ENCODE results near the gene ATP6V0C. TPM values are rescaled to one million over a fixed set of nuclear protein-coding genes. Genes with fewer than 3 reads are reported as not detected.

ATP6V0C gene
- total RNA-seq, 2 donors from 2014 or later, result 94.4 to 127 TPM

DNA sequence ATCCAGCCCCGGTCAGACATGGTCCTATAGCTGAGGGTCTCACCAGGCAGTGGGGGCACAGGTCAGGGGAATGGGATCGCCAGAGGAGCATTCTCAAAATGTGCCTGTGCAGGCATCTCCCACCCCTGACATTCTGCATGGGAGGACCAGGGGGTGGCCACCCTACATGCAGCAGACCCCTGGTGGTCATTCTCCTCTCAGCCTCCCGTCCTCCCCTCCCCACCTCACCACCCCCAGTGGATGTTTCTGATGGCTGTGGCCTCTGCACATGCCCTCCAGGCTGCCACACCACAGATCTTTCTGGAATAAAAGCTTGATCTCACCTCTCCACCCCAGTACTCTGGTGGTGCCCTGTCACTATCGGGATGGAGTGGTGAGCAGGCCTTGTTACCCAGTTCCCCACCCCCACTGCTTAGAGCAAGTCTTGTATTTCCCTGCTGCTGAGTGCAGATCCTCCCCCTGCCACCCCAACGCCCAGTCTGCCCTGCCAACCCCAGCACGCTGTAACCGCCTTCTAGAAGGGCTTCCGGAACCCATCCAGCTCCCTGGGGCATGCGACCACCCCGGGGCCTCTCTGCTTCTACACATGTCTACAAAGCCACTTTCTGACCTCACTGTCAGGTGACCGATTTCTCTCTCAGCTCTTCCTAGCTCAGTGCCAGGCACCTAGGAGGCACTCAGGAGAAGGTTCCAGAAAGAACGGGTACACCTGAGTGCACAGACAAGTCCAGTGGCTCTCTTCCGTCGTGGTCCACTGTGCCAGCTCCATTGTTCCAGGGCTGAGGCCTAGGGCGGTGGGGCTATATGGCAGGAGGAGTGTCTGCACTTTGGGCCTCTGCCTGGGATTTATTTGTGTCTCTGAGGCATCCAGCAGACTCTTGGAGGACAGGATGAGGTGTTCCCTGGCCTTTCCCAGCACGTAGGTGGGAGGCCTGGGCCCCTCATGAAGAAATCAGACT, 29.5 kb upstream of the ATP6V0C start:
- DNase-seq (ENCODE audit: low spot score in 2 of 2), result no peak

DNA sequence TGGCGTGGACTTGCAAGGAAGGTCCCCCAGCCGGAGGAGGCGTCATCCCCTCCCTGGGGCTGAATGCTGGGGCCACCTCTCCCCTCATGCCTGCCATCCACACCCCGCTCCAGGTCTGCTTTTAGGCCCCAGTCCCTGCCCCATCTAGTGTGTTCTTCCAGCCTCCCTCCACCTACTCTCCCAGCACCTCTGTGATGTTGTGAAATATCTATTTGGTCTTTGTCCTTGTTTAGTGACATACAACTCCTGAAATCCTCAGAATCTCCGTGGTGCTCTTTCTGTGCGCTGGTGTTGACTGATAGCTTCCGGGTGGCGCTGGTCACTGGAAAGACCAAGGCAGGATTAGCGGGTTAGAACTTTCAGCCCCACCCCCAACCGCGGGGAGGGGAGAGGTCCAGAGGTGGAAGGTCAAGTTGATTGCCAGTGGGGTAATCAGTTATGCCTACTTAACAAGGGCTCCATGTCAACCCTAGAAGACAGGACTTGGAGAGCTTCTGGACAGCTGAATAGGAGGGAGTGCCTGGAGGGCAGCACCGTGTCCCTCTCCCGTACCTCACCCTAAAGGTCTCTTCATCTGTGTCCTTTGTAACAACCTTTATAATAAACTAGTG, 28.7 kb upstream of the ATP6V0C start:
- peak overlapping the region; percentile 37 to 85 for H3K27ac Mint-ChIP-seq

More for the DNA sequence above, 29.5 kb upstream of the ATP6V0C start:
- no peak for ATAC-seq
- no peaks in the 10 kb centered on the region for H3K36me3 Mint-ChIP-seq
- H3K9me3 Mint-ChIP-seq, result no peaks in the 10 kb centered on the region
- peak overlapping the region; percentile 71 to 85 for H3K27ac Mint-ChIP-seq

DNA sequence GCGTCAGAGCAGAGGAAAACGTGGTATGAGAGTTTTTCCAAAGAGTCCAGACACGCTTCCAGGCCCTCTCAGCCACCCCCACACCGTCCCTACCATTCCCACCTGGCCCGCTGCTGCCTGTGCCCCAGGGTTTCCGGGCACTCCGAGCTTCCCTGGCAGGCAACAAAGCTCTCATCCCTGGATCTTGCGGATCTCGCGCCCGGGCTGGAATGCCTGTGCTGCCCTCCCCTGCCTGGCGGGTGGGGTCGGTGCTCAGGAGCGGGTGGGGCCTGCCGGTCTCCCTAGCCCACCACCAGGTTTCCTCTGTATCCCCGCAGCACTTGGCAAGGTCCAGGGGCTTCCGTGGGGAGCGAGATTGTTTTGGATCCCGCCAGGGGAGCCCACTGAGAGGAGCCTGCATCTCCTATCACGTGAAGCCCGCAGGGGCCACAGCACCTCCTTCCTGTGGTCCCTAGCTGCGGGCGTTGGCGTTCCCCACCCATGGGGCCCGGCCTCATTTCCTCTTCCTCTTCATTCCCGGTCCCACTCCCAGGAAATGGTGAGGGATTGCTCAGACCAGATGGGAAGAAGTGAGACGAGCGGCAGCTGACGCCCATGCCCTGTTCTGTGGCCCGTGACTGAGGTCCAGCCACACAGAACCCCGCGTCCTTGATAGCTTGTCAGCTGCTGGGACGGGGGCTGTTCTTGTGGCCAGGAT, 27.8 kb upstream of the ATP6V0C start:
- Mint-ChIP-seq H3K9me3 (no peaks in the 10 kb centered on the region), H3K36me3 (no peaks in the 10 kb centered on the region), H3K27ac (peak overlapping the region in 1 of 2 donors; percentile 26)
- no peak for DNase-seq (ENCODE audit: low spot score in 2 of 2)
- ATAC-seq, result no peak

More for the DNA sequence above, 28.7 kb upstream of the ATP6V0C start:
- DNase-seq (ENCODE audit: low spot score in 2 of 2) (no peak), ATAC-seq (no peak)
- H3K36me3 Mint-ChIP-seq, result no peaks in the 10 kb centered on the region
- H3K9me3 Mint-ChIP-seq, result no peaks in the 10 kb centered on the region

DNA sequence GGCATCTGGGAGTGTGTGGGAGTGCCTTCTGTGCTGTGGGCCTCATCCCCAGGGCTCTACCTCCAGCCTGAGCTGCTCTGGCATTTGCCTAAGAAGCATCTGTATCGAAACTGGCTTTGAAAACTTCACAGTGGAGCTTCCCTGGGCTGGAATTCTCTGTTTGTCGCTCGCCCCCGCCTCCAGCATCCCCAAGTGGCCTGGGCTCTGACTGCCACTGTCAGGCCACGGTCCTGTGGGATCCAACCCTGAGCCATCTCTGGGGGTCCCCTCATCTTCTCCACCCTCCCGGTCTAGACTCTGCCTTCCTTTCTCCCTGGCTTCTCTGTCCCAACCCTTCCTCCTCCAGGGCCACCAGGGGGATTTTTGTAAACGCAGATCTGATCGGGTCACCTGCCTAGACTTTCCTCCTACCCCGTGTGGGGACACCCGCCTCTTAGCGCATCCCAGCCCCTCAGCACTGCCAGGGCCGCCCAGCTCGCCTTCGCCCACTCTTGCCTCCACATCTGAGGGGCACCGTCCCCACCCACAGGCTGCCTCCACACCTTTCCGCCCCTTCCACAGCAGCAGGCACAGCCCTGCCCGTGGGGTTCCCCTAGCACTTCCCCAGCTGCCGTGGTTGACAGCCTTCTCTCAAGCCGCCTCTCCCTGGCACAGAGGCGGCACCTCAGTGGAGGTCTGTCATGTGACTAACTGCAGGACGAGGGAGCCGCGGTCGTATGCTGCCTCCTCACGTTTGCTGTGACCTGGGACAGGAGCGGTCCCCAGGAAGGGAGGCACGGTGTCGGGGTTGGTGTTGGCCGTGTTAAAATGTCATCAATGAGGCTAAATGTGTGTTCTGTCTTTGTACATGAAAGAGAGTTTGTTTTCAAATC, 26.9 kb upstream of the ATP6V0C start:
- no peaks in the 10 kb centered on the region for H3K9me3 Mint-ChIP-seq
- H3K27ac Mint-ChIP-seq, result peak overlapping the region; percentile 26 to 89
- peak; percentile 64 to 79 for DNase-seq (ENCODE audit: low spot score in 2 of 2)
- no peaks in the 10 kb centered on the region for H3K36me3 Mint-ChIP-seq
- ATAC-seq, result peak; percentile 96 to 98

DNA sequence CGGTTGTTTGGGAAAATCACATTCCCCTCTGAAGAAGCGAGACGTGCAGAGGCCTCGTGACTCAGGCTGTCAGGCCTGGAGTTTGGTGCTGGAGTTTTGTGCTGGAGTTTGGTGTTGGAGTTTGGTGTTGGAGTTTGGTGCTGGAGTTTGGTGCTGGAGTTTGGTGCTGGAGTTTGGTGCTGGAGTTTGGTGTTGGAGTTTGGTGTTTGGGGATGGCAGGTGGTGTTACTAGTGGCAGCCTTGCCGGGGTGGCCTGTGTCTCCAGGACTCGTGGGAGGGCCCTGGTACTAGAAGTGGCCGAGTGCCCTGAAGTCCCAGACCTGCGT, 26.3 kb upstream of the ATP6V0C start:
- Mint-ChIP-seq H3K27ac (peak overlapping the region; percentile 26 to 89), H3K9me3 (no peaks in the 10 kb centered on the region), H3K36me3 (no peaks in the 10 kb centered on the region)
- DNase-seq (ENCODE audit: low spot score in 2 of 2), result no peak
- ATAC-seq, result no peak

DNA sequence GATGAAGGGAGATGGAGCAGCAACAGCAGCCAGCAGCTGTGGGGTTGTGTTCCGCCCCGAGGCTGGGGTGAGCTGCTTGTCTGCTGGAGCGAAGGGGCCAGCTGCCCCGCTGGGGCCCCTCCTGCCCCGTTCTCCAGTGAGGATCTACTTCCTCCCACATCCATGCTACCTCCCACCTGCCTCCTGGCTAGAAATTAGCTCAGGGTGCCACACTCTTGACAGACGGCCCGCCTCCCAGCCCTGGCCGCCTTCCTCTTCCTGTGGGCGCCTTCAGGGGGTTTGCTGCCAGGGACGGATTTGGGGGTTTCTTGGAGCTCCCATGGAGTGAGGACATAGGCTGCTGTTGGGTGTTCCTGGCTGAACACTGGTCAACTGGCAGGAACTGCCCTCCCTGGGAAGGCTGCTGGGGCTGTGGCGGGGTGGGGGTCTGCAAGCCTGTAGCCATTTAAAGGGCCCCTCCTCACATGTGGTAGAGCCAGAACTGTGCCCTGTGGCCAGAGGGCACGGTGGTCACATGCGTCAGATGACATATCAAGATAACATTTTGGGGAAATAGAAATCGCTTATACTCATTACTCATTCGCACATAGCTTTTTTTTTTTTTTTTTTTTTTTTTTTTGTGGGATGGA, 25.7 kb upstream of the ATP6V0C start:
- DNase-seq (ENCODE audit: low spot score in 2 of 2) (no peak), ATAC-seq (no peak)
- Mint-ChIP-seq H3K9me3 (no peaks in the 10 kb centered on the region), H3K27ac (peak overlapping the region in 1 of 2 donors; percentile 26), H3K36me3 (no peaks in the 10 kb centered on the region)

DNA sequence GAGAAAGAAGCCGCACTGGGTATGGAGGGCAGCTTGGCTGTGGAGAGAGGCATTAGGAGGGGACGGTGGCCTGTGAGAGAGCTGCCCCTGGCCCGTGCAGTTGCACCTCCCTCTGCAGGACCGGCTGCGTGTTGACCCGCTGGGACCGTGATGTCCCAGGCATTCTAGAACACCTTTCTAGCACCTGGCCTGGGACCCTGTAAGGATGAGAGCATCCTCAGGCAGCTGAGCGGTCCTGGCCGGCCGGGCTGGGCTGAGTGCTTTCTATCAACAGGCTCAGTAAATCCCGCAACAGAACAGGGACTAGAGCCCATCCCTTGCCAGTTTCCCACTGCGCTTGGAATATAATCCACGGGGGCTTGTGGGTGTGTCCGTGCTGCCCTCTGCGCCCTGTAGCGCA, 24.2 kb upstream of the ATP6V0C start:
- Mint-ChIP-seq H3K27ac (no peak overlapping the region), H3K9me3 (no peaks in the 10 kb centered on the region), H3K36me3 (no peaks in the 10 kb centered on the region)
- ATAC-seq, result no peak
- DNase-seq (ENCODE audit: low spot score in 2 of 2), result no peak

DNA sequence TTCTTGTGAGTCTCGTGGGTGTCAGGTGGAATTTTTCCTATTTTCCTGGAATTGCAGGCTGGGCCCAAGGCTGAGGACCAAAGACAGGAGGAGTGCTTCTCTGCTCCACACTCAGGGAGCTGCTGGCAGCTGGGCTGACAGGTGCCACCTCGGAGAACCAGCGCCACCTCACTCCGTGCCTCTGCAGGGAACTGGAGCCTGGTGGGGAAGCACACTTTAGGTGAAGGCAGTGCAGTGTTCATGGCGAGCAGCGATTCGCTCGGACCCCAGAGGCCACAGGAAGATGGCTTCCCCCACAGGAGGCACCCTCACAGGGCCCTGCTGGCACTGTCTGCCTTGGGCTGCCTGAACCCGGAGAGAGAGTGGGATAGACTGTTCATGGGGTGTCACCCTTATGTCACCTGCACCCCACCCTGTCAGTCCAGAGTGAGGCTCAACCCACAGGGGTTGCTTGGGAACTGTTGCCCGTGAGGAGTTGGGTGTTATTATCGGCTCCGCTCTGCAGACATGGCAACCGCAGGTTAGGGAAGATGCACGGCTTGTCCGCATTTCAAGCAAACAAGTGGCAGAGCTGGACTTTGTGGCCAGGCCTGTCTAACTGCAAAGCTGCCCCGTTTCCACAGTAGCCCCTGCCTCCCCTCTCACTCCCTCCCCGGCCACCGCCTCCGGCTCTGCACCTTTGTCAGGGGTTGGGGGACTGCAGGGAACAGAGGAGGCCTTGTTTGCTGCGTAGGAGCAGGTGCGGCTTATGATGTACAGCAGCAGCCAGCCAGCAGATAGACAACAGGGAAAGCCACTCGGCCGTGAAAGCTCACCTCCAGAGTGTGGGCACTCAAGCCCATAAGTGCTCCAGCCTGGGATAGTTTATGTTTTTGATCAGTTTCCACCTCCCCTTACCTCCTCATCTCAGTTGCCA, 23.3 kb upstream of the ATP6V0C start:
- Mint-ChIP-seq H3K27ac (no peak overlapping the region), H3K36me3 (no peaks in the 10 kb centered on the region), H3K9me3 (no peaks in the 10 kb centered on the region)
- ATAC-seq, result no peak
- no peak for DNase-seq (ENCODE audit: low spot score in 2 of 2)

DNA sequence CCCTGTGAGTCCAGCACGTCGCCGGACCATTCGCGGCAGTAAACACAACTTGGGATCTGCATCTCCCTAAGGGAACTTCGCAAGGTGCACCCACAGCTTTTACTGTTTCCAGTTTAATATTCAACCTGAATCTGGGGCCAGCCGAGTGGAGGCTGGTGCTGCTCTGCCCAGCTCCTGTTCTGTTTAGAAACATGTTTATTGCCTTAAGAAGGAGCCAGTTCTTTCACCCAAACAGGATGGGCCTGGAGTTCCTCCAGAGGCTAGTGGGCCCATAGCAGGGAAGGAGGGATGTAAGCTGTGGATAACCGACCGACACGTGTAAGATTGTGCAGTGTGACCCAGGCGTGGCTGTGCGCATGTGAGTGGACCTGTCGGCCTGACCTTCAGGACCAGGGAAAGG, 21.5 kb upstream of the ATP6V0C start:
- Mint-ChIP-seq H3K27ac (peak overlapping the region in 1 of 2 donors; percentile 36), H3K9me3 (no peaks in the 10 kb centered on the region), H3K36me3 (no peaks in the 10 kb centered on the region)
- ATAC-seq, result no peak
- DNase-seq (ENCODE audit: low spot score in 2 of 2), result no peak

DNA sequence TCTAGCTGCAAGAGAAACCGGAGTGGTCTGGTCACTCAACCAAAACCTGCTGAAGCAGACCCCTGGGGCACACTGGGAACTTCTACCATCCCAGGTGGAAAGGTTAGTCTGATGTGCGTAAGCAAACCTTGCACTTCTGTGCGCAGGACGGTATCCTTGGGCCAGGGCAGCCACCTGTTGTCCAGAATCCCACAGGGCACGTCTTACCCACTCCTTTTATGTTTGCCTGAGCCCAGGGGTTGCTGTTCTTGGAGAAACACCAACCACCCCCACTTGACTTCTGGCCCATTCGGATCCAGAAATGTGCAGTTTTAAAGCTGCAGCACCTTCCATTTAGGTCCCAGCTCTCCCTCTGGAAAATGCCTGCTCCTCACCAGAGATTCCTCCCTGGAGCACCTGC, 20.1 kb upstream of the ATP6V0C start:
- ATAC-seq (no peak), DNase-seq (ENCODE audit: low spot score in 2 of 2) (no peak)
- H3K27ac Mint-ChIP-seq, result no peak overlapping the region
- no peaks in the 10 kb centered on the region for H3K36me3 Mint-ChIP-seq
- no peaks in the 10 kb centered on the region for H3K9me3 Mint-ChIP-seq

DNA sequence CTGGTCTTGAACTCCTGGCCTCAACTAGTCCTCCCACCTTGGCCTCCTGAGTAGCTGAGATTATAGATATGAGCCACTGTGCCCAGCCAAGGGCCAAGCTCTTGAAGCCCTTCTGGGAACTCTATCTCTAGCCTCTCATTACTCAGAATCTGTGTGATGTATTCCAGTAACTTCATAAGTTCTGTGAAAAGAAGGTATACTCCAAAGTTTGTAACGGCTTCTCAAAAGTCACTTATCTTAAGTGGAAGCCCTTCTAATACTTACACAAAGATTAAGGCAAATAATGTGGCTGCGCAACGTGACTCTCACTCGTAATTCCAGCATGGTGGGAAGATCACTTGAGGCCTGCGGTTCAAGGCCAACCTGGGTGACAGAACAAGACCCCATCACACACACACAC, 19.1 kb upstream of the ATP6V0C start:
- ATAC-seq, result no peak
- DNase-seq (ENCODE audit: low spot score in 2 of 2), result no peak
- no peaks in the 10 kb centered on the region for H3K9me3 Mint-ChIP-seq
- H3K36me3 Mint-ChIP-seq, result no peaks in the 10 kb centered on the region
- H3K27ac Mint-ChIP-seq, result no peak overlapping the region

DNA sequence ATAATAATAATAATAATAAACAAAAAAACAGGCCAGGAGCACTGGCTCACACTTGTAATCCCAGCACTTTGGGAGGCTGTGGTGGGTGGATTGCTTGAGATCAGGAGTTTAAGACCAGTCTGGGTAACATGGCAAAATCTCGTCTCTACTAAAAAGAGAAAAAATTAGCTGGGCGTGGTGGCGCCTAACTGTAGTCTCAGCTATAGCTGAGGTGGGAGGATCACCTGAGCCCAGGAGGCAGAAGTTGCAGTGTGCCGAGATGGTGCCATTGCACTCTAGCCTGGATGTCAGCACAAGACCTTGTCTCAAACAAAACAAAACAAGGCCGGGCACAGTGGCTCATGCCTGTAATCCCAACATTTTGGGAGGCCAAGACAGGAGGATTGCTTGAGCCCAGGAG, 18.7 kb upstream of the ATP6V0C start:
- H3K27ac Mint-ChIP-seq, result no peak overlapping the region
- DNase-seq (ENCODE audit: low spot score in 2 of 2) (no peak), ATAC-seq (no peak)
- H3K36me3 Mint-ChIP-seq, result no peaks in the 10 kb centered on the region
- no peaks in the 10 kb centered on the region for H3K9me3 Mint-ChIP-seq

DNA sequence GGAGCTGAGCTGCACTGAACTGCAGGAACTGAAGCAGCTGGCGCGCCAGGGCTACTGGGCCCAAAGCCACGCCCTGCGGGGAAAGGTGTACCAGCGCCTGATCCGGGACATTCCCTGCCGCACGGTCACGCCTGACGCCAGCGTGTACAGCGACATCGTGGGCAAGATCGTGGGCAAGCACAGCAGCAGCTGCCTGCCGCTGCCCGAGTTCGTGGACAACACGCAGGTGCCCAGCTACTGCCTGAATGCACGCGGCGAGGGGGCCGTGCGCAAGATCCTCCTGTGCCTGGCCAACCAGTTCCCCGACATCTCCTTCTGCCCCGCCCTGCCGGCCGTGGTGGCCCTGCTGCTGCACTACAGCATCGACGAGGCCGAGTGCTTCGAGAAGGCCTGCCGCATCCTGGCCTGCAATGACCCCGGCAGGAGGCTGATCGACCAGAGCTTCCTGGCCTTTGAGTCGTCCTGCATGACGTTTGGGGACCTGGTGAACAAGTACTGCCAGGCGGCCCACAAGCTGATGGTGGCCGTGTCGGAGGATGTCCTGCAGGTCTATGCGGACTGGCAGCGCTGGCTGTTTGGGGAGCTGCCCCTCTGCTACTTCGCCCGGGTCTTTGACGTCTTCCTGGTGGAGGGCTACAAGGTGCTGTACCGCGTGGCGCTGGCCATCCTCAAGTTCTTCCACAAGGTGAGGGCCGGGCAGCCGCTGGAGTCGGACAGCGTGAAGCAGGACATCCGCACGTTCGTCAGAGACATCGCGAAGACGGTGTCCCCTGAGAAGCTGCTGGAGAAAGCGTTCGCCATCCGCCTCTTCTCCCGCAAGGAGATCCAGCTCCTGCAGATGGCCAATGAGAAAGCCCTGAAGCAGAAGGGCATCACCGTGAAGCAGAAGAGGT, 17.3 kb upstream of the ATP6V0C start:
- ATAC-seq (no peak), DNase-seq (ENCODE audit: low spot score in 2 of 2) (no peak)
- H3K9me3 Mint-ChIP-seq, result no peaks in the 10 kb centered on the region
- H3K36me3 Mint-ChIP-seq, result no peaks in the 10 kb centered on the region
- H3K27ac Mint-ChIP-seq, result no peak overlapping the region

DNA sequence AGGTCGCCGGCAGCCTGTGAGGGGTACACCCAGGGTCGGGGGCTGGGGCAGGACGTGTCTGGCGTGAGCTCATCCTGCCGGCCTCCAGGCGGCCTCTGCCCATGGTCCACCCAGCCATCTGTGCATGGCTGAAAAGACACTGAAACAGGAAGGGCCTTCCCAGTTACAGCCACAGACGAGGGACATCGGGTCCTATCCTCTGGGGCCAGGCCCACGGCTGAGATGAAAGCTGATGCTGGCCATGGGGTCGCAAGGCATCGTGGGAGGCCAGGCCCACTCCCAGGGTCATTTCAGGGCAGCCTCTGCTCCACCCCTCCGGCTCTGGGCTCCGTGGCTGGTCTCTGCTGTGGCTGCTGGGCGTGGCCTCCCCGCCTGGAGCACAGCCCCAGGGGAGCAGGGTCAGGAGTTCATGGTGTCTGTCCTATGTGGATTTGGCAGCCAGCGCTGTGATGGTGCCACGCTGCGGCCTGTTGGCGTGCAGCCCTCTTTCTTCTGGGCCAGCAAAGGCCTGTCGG, 16.6 kb upstream of the ATP6V0C start:
- H3K27ac Mint-ChIP-seq, result no peak overlapping the region
- DNase-seq (ENCODE audit: low spot score in 2 of 2), result no peak
- no peak for ATAC-seq
- no peaks in the 10 kb centered on the region for H3K36me3 Mint-ChIP-seq
- H3K9me3 Mint-ChIP-seq, result no peaks in the 10 kb centered on the region

Data from activated naive CD4-positive, alpha-beta T cell treated with anti-CD3 and anti-CD28 coated beads, Interleukin-2, amount 50 U/mL, for 72 hours (primary cell).